ENCODE measurements around the gene CTSA.
A peak's percentile ranks its signal among the peaks of the same experiment; 100 is the strongest.
"Not testable (repeated sequence)": the region's sequence is repeated elsewhere in the genome, so short reads cannot be mapped to it uniquely, and the experiment has no call there.

The CTSA gene

DNA sequence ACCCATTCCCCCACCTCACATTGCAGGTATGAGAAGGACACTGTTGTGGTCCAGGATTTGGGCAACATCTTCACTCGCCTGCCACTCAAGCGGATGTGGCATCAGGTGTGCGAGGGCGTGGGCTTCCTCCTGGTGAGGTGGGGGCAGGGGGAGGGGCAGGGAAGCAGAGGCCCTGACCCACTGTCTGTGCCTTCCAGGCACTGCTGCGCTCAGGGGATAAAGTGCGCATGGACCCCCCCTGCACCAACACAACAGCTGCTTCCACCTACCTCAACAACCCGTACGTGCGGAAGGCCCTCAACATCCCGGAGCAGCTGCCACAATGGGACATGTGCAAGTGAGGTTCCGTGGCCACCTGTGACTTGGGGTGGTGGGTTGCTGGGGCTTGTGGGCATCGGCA, 3.7 kb downstream of the CTSA start:
- no peak for DNase-seq (ENCODE audit: low read depth in 2 of 2, low spot score in 1 of 2)

DNA sequence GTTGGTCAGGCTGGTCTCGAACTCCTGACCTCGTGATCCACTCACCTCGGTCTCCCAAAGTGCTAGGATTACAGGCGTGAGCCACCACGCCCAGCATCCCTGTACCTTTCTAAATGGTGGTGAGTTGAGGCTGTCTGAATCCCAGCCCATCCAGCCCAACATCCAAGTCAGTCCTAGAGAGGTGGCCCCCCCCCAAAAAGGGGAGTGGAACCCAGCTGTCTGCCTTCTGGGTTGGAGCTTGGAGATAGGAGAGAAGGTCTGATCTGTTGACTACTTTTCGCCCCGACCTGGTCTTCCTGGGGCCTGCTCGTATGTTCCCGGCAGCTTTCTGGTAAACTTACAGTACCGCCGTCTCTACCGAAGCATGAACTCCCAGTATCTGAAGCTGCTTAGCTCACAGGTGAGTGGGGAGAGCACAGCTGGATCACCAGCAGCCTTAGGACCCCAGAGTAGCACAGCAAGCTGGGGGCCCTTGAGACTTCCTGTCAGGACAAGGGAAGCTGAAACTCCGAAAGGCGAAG, 5.6 kb downstream of the CTSA start:
- no peak for DNase-seq (ENCODE audit: low read depth in 2 of 2, low spot score in 1 of 2)

- DNase-seq (ENCODE audit: low read depth in 2 of 2, low spot score in 1 of 2), result no peak
Measured at GRCh38 chr20:45897289-45897688, 6.2 kb downstream of the CTSA start.

GRCh38 chr20:45897692-45898091, 6.6 kb downstream of the CTSA start:
- no peak for DNase-seq (ENCODE audit: low read depth in 2 of 2, low spot score in 1 of 2)

DNA sequence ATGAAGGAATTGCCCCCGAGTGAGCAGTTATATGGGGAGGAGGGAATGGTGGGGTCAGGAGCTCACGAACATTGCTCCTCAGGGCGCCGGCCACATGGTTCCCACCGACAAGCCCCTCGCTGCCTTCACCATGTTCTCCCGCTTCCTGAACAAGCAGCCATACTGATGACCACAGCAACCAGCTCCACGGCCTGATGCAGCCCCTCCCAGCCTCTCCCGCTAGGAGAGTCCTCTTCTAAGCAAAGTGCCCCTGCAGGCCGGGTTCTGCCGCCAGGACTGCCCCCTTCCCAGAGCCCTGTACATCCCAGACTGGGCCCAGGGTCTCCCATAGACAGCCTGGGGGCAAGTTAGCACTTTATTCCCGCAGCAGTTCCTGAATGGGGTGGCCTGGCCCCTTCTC, 7.2 kb downstream of the CTSA start:
- DNase-seq (ENCODE audit: low read depth in 2 of 2, low spot score in 1 of 2), result no peak

GRCh38 chr20:45899046-45899835, 8.1 kb downstream of the CTSA start:
- no peak for DNase-seq (ENCODE audit: low read depth in 2 of 2, low spot score in 1 of 2)

DNA sequence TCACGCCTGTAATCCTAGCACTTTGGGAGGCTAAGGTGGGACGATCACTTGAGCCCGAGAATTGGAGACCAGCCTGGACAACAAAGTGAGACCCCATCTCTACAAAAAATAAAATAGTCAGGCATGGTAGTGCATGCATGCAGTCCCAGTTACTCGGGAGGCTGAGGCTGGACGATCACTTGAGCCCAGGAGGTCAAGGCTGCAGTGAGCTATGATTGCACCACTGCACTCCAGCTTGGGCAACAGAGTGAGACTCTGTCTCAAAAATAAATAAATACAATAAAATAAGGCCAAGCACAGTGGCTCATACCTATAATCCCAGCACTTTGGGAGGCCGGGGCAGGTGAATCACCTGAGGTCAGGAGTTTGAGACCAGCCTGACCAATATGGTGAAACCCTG, 10.2 kb downstream of the CTSA start:
- not testable (repeated sequence) for DNase-seq (ENCODE audit: low read depth in 2 of 2, low spot score in 1 of 2)

DNA sequence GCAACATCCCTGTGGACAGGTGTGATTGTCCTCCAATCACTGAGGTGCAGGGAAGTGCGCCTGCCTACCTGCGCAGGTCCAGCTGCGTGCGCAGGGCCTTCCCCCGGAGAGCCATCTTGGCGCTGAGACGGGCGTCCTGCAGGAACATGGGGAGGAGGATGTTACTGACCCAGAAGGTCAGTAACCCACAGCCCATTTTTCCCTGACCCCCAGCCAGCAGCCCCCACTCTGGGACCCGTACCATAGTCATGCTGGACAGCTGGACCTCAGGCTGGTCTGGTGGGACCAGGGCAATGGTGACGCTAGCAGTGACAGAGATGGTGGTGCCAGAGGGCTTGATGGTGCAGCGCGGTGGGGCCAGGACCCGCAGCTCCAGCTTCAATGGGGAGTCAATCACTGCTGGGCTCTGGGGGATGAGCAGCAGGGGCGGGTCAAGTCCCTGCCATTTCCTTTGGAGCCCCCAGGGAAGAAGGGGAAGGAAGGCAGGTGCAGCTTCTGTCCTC, 11.1 kb downstream of the CTSA start:
- DNase-seq (ENCODE audit: low read depth in 2 of 2, low spot score in 1 of 2), result no peak

DNA sequence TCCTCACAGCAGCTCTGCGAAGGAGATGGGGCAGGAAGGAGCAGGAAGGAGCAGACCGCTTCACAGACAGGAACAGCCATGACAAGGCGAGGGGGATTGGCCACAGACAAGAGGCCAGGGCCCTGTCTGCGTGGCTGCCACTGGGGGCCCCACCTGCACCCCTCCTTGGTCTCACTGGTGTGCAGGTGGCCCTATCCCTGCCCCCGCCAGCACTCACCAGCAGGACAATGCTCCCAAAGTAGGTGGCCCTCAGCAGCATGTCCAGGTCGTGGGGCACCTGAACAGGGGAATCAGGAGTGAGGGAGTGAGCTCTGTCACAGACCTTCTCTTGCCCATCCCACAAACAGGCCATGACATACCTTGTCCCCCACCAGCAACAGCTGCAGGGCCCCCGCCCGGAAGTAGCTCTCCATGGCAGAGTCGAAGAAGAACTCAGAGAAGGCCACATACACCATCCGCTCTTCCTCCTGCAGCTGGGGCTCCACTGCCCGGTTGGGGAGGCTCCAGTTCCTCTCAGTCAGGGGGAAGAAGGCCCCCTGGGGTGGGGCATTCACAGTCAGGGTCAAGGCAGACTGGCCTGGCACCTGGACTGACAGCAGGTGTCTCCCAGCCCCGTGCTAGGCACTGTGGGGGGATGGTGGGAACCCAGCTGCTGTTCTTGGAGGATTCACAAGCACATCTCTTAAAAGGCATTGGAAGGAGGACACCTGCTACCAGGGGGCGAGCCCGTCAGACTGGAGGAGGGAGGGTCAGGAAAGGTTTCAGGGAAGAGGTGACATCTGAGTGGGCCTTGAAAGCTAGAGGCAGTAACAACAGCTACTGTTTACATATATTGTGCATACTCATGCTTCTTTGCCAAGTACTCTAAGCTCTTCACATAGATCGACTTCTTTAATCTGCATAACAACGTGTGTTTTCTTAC, 13.7 kb downstream of the CTSA start:
- no peak for DNase-seq (ENCODE audit: low read depth in 2 of 2, low spot score in 1 of 2)

DNA sequence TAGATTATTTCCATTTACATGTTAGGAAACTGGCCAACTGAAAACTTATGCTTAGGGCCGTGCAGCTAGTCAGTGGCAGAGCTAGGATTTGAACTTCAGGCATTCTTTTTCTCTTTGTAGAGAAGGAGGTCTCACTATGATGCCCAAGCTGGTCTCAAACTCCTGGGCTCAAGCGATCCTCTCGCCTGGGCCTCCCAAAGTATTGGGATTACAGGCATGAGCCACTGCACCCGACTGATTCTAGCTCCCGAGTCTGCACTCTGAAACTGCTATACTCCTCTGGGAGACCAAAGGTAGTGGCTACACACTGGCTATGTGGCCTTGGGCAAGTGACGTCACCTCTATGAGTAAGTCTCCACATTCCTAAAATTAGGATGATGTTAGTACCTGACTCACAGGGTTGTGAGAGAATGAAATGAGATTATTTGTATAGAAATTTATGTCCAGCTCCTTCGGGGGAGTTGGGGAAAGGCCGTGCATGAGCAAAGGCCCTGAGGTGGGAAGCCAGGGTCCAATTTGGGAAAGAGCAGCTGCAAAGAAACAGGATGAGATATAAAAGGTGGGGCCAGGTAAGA, 14.5 kb downstream of the CTSA start:
- DNase-seq (ENCODE audit: low read depth in 2 of 2, low spot score in 1 of 2), result no peak

DNA sequence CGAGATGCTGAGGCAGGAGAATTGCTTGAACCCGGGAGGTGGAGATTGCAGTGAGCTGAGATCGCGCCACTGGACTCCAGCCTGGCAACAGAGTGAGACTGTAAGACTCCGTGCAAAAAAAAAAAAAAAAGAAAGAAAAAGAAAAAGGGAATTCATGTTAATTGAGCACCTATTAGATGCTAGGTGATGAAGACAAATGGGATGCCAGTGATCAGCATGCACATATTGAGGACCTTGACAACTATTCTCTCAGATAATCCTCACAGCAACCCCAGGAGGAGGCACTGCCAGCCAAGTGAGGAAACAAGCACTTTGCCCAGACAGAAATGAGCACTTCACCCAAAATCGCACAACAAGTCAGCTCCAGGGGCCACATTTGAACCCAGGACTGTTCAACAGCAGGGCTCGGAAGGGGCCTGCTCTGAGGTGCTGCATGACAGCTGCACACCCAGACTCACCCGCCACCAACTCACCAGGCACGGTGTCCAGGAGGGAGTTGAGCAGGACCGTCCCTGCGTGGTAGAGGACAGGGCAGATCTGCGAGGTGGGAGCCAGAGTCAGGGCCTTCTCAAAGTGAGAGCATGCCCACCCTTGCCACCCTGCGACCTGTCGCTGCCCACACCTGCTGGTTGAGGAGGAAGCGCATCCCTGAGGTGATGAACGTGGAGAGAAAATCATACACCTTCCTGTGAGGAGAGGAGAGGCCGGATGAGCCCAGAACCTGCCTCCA, 16.2 kb downstream of the CTSA start:
- DNase-seq (ENCODE audit: low read depth in 2 of 2, low spot score in 1 of 2), result no peak

- no peak for DNase-seq (ENCODE audit: low read depth in 2 of 2, low spot score in 1 of 2)
Measured at GRCh38 chr20:45908084-45908483, 16.9 kb downstream of the CTSA start.

DNA sequence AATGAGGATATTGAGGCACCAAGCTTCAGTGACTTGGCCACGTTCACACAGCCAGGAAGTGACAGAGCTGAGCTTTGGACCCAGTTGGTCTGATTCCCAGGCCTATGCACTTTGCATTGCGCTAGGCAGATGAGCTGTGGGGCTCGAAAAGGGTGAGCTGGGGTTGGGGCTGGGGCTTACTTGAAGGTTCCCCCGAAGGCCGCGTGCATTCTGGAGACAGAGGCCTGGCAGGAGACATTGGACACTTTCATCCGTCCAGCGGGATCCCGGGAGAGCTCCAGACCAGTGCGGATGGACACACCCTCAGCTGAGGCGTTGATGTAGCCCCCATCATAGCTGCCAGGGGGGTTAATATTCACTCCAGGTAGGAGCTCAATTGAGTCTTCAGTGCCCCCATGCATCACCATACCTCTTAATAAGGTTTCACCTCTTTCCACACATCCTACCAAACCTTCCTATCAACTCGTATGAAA, 18.2 kb downstream of the CTSA start:
- DNase-seq (ENCODE audit: low read depth in 2 of 2, low spot score in 1 of 2), result no peak

DNA sequence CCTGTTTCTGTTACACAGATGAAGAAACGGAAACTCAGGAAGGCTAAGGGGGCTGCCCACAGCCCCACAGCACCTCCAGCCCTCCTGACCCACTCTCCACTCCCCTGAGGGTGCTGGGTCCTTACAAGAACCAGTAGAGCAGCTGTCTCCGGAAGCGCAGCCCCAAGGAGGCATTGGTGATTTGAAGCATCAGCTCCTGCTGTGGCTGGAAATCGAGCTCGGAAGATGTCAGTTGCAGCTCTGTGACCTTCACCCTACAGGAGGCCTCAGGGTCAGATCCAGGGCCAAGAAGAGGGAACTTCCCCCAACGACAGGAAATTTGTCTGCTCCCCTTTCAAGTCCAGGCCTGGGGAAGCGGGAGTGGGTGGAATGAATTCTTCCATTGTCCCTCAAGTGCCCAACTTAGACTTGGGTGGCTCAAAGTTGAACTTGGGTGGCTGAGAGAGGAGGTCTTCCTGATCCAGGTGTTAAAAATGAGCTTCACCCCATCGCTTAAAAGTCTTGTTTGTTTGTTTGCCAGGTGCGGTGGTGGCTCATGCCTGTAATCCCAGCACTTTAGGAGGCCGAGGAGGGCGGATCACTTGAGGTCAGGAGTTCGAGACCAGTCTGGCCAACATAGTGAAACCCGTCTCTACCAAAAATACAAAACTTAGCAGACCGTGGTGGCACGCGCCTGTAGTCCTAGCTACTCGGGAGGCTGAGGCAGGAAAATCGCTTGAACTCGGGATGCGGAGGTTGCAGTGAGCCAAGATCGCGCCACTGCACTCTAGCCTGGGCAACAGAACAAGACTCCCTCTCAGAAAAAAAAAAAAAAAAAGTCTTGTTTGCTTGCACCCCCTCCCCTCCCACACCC, 18.9 kb downstream of the CTSA start:
- DNase-seq (ENCODE audit: low read depth in 2 of 2, low spot score in 1 of 2), result no peak

DNA sequence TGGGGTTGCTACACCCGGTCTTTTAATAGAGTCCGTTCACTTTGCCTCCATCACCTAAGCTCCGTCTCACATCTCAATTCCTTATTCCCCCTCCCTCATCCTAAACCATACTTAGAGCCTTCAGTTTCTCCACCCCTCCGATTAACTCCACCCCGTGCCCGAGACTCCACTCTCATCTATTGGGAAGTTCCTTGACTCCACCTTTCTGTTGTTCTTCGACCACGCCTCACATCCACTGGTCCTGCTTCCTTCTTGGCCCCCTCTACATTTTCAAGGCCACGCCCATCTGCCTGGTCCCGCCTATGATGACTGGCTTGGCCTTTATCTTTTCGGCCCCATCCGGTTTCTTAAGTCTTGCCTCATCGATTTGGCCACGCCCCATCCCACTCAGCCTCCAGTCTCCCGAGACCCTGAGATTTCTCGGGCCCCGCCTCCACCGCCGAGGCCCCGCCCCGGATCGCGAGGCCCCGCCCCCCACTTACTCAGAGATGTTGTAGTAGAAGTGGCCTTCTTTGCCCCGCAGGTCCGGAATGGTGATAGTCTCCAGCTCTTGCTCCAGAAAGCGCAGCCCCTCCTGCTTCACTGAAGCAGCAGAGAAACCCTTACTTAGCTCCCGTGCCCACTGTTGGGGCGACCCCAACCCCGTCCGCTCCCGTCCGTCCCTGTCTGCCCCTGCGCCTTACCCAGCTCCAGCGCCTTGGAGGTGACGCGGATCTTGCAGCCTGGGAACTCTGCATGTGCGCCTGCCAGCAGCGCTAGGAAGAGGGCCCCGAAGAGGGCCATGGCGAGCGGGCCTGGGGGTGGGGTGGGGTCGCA, 19.7 kb downstream of the CTSA start:
- DNase-seq (ENCODE audit: low read depth in 2 of 2, low spot score in 1 of 2), result peak; percentile 85 to 87

DNA sequence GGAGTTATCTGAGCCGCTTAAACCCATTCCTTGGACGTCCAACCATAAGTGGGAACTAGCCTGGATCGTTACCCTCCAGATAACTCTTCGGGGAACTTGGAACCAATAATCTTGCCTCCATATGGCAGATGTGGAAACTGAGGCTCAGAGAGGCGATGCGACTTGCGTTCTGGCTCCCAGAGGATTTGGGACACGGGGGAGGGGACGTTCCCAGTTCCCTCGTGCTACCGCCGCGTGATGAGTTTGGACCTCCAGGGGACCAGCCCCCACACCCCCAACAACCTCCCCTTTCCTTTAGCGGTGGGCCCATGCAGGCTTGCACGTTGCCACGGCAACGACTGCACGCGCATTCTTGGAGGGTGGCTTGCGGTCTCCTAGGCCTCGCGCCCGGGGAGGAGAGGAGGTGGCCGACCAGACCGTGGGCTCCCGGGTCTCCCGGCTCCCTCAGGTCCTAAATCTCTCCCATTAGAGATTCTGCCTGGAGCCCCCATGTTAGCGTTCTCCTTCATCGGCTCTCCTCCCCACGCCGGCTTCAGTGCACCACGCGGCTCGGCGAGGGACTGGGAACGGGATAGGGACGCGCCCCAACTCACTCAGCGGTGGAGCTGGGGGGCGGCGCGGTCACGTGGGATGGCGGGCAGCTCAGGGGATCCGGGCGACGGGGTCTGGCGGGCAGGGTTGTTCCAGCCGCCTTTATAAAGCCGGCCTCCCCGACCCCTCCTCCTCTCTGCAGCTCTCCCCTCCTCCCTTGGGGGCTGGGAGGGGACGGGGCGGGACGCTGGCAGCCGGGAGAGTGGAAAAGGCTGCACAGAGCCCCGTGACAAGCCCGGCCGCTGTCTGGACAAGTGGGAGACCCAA, 20.6 kb downstream of the CTSA start, which contains the start of gene PLTP:
PLTP (minus strand) TSS at position 670 of the 858 bp plus-strand sequence. CDS start 703 bp downstream, outside the sequence.
- no peak for DNase-seq (ENCODE audit: low read depth in 2 of 2, low spot score in 1 of 2)

DNA sequence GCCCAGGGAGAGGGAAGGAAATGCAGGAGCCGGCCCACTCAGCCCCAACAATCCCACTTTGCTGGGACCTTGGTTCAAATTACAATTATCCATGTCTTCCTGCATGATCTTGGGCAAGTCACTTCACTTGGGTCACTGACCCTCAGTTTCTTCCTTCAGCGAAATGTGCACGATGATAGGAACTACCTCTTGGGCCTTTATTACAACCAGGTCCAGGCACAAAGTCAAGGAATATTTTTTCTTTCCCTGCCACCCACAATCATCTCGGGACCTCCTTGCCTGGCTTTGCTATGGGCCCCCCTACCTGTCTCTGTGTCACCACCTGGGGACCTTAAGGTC, 21.2 kb downstream of the CTSA start:
- no peak for DNase-seq (ENCODE audit: low read depth in 2 of 2, low spot score in 1 of 2)

DNA sequence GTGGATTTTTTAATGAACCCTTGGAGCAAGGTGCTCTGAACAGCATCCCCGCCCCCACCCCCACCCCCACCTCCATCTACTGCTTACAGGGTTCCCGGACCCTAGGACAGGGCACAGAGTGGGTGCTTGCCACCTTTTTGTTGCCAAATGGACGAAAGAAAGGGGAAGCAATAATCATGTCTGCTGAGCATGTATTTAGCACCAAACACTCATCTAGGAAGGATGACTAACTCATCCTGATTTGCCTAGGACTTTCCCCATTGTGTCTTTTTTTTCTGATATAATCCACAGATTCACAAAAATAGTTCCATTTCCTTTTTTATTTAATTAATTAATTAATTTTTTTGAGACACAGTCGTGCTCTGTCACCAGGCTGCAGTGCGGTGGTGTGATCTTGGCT, 22.0 kb downstream of the CTSA start:
- DNase-seq (ENCODE audit: low read depth in 2 of 2, low spot score in 1 of 2), result no peak
